ENCODE data around the gene TAF4. TPM values are rescaled to one million over a fixed set of nuclear protein-coding genes. Genes with fewer than 3 reads are reported as not detected.

Gene TAF4
- total RNA-seq, 4 donors from 2014 or later: 13.9 to 22.0 (median 18.6) TPM

DNA sequence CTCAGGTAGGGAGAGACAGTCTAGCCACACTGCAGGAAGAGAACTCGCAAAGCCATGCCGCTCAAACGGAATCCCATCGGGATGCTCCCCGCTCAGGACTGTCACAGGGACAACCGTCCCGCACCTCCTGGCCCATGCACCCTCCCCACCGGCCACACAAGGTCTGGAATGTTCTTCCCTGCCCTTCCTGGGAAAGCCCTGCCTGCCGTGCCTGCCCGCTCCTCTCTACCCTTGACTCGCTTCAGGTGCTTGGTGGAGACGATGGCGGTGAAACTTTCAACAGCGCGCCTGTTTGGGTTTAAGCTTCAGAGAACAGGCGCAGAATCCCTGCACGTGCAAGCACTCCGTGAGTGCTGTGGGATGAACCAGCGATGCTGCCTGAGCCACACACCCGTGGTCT, 20.6 kb downstream of the TAF4 start:
- H3K27ac ChIP-seq: no peak overlapping the region
- 89 to 92% methylated on average over 20 of the region's 20 CpGs for WGBS, 2 donors
- no peaks in the 10 kb centered on the region for H3K4me1 ChIP-seq
- intact Hi-C loops (cut with DNase I): no loop called here
- H3K4me3 ChIP-seq (replicated peaks in 1 of 3): no peak overlapping the region
- H3K27me3 ChIP-seq: no peaks in the 10 kb centered on the region
- no peaks in the 10 kb centered on the region for H3K9me3 ChIP-seq
- DNase-seq: no peak
- H3K36me3 ChIP-seq: no peaks in the 10 kb centered on the region
- no peak for TF ChIP-seq POLR2A (IDR thresholded peaks at IDR 0.05)
- TF ChIP-seq, protein P1, sequence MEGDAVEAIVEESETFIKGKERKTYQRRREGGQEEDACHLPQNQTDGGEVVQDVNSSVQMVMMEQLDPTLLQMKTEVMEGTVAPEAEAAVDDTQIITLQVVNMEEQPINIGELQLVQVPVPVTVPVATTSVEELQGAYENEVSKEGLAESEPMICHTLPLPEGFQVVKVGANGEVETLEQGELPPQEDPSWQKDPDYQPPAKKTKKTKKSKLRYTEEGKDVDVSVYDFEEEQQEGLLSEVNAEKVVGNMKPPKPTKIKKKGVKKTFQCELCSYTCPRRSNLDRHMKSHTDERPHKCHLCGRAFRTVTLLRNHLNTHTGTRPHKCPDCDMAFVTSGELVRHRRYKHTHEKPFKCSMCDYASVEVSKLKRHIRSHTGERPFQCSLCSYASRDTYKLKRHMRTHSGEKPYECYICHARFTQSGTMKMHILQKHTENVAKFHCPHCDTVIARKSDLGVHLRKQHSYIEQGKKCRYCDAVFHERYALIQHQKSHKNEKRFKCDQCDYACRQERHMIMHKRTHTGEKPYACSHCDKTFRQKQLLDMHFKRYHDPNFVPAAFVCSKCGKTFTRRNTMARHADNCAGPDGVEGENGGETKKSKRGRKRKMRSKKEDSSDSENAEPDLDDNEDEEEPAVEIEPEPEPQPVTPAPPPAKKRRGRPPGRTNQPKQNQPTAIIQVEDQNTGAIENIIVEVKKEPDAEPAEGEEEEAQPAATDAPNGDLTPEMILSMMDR (IDR thresholded peaks at IDR 0.05): no peak

DNA sequence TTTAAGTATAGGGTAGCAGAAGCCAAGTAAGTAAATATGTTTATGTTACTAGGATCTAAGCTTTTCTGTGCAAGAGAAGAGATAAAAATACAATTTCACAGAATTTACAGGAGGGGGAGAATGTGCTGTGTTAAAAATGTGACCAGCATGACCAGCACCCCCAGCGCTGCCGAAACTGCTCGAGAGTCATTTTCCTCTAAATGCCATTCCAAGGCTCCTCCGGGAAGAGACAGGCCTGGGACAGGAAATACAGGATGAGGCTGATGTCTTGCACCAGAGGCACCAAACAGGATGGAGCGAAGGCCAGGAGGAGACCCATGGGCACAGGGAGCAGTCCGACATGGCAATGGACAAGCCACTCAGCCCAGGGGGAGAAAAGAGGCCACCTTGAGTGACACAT, 21.1 kb downstream of the TAF4 start:
- no peak overlapping the region for H3K4me3 ChIP-seq (replicated peaks in 1 of 3)
- no peak overlapping the region for H3K27ac ChIP-seq
- H3K4me1 ChIP-seq: no peaks in the 10 kb centered on the region
- WGBS, 2 donors: 67 to 68% methylated on average over 5 of the region's 6 CpGs
- intact Hi-C loops (cut with DNase I): no loop called here
- H3K36me3 ChIP-seq: no peaks in the 10 kb centered on the region
- H3K9me3 ChIP-seq: no peaks in the 10 kb centered on the region
- no peak for TF ChIP-seq POLR2A (IDR thresholded peaks at IDR 0.05)
- no peak for DNase-seq
- H3K27me3 ChIP-seq: no peaks in the 10 kb centered on the region

DNA sequence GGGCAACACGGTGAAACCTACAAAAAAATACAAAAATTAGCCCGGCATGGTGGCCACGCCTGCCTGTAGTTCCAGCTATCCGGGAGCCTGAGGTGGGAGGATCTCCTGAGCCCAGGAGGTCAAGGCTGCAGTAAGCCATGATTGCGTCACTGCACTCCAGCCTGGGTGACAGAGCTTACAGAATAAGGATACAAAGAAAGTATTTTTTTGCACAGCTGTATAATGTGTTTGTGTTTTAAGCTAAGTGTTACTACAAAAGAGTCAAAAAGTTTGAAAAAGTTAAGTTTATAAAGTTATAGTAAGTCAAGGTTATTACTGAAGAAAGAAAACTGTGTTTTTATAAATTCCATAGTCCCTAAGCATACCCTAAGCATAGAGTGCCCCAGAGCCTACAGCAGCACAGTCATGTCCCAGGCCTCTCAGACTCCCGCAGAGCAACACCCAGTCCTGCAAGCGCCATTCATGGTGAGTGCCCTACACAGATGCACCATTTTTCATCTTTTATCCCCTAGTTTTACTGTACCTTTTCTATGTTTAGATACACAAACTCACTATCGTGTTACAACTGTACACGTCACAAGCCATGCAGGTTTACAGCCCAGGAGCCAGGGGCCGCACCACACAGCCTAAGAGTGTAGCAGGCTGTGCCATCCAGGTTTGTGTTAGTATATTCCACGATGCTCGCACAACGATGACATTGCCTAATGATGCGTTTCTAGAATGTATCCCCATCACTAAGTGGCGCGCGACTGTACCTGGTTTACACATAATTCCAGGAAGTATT, 22.4 kb downstream of the TAF4 start:
- Histone ChIP-seq H3K4me1 (no peaks in the 10 kb centered on the region), H3K9me3 (no peaks in the 10 kb centered on the region), H3K27ac (no peak overlapping the region), H3K36me3 (no peaks in the 10 kb centered on the region), H3K4me3 (replicated peaks in 1 of 3) (no peak overlapping the region), H3K27me3 (no peaks in the 10 kb centered on the region)
- TF ChIP-seq, protein P1 (IDR thresholded peaks at IDR 0.05): no peak
- TF ChIP-seq POLR2A (IDR thresholded peaks at IDR 0.05): no peak
- DNase-seq: no peak
- WGBS, 2 donors: 84 to 86% methylated on average over 17 of the region's 17 CpGs
- intact Hi-C loops (cut with DNase I): no loop called here

DNA sequence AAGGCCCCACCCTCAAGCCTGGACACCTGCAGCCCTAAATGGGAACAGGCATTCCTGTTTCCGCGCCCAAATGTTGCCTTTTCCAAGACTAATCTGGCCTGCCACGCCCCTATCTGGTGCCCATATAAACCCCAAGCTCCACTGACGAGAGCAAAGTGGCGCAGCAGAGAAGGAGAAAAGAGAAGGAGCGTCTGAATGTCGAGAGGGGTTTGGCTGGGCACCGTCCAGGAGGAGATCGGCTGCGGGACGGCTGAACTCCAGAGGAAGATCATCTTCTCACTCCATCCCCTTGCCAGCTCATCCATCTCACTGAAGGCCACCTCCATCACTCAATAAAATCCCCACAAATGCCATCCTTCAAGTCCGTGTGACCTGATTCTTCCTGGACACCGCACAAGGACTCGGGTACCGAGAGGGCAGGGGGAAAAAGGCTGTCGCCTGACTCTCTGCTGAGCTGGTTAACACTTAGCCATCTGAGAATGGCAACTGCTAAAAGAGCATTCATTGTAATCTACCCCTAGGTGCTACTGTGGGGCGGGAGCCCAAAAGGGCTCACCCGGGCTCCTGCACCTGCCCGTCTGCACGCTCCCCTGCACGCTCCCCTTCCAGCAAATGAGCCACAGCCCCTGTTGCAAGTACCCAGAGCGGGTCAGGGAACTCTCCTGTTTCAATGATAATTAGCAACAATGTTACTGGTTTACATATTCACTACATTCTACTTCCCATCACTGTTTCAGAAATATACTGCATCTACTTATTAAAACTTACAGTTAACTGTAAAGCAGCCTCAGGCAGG, 23.5 kb downstream of the TAF4 start:
- Histone ChIP-seq H3K27ac (no peak overlapping the region), H3K9me3 (no peaks in the 10 kb centered on the region), H3K4me1 (no peaks in the 10 kb centered on the region), H3K4me3 (replicated peaks in 1 of 3) (no peak overlapping the region), H3K27me3 (no peaks in the 10 kb centered on the region), H3K36me3 (no peaks in the 10 kb centered on the region)
- TF ChIP-seq POLR2A (IDR thresholded peaks at IDR 0.05): no peak
- TF ChIP-seq, protein P1 (IDR thresholded peaks at IDR 0.05): no peak
- 97% methylated on average over 22 of the region's 22 CpGs for WGBS, 2 donors
- intact Hi-C loops (cut with DNase I): no loop called here
- DNase-seq: no peak

DNA sequence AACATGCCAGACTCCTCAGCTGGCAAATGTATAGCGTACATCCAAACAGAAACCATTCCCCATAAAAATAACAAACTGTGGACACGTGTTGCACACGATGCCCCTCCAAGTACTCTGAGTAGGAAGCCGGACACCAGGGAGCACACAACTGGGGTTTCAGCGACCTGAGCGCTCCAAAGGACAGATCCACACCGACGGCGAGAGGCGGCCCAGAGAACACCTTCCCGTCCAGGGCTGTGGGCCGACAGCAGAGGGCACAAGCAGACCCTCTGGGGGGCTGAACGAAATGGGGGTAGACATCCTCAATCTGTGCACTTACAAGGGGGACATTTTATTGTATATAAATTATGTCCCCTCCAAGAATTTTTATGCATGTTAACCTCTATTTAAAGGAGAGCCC, 24.7 kb downstream of the TAF4 start:
- no peak for TF ChIP-seq POLR2A (IDR thresholded peaks at IDR 0.05)
- TF ChIP-seq, protein P1 (IDR thresholded peaks at IDR 0.05): no peak
- no peaks in the 10 kb centered on the region for H3K27me3 ChIP-seq

More for the DNA sequence above, 24.7 kb downstream of the TAF4 start:
- no peak overlapping the region for H3K4me3 ChIP-seq (replicated peaks in 1 of 3)
- intact Hi-C loops (cut with DNase I): no loop called here
- no peaks in the 10 kb centered on the region for H3K9me3 ChIP-seq
- no peak overlapping the region for H3K27ac ChIP-seq
- no peaks in the 10 kb centered on the region for H3K36me3 ChIP-seq
- H3K4me1 ChIP-seq: no peaks in the 10 kb centered on the region
- DNase-seq: no peak
- WGBS, 2 donors: 85 to 93% methylated on average over 13 of the region's 13 CpGs

Measured in thyroid gland (tissue), 4 donors.